Activated CD4-positive, alpha-beta T cell treated with anti-CD3 and anti-CD28 coated beads, Interleukin-2, amount 10 ng/mL, durations not matched to agents 7 days and 5 days (primary cell): ENCODE data around the gene BMS1. TPM values are rescaled to one million over a fixed set of nuclear protein-coding genes. Genes with fewer than 3 reads are reported as not detected.

ENCODE experiments used
- CTCF ChIA-PET: fragments of 350-600 bp; sonication (Branson Sonifier 250); formaldehyde crosslinking; loops from one replicate; lab custom pipeline; 2021; ENCODE audit warnings: antibody characterized with exemption; lab: Charles Lee
- POLR2A ChIA-PET: fragments of 350-600 bp; sonication (Branson Sonifier 250); formaldehyde crosslinking; loops from one replicate; lab custom pipeline; 2021; ENCODE audit warnings: antibody characterized with exemption; lab: Charles Lee
- DNase-seq: peaks from one replicate; pipeline ENCODE4 v3.0.0-alpha.2; 2020
- H3K27ac Mint-ChIP-seq: one replicate; pipeline ENCODE4 v1.8.0; 2021; ENCODE audit warnings: mild to moderate bottlenecking, moderate library complexity, mixed read lengths
- H3K27me3 Mint-ChIP-seq: one replicate; pipeline ENCODE4 v1.8.0; 2021; ENCODE audit warnings: mixed read lengths
- H3K36me3 Mint-ChIP-seq: one replicate; pipeline ENCODE4 v1.8.0; 2021; ENCODE audit warnings: low read depth, mixed read lengths
- H3K4me1 Mint-ChIP-seq: one replicate; pipeline ENCODE4 v1.8.0; 2021; ENCODE audit warnings: mixed read lengths
- H3K4me3 Mint-ChIP-seq: one replicate; pipeline ENCODE4 v1.8.0; 2021; ENCODE audit warnings: mild to moderate bottlenecking, moderate library complexity, mixed read lengths
- H3K9me3 Mint-ChIP-seq: one replicate; pipeline ENCODE4 v1.8.0; 2021; ENCODE audit warnings: mixed read lengths
- total RNA-seq, 2 experiments: library from RNA; stranded (reverse); gene quantifications; one replicate each; pipeline ENCODE4 v1.2.3, GENCODE V29; 2021

The BMS1 gene
- total RNA-seq, 2 experiments from 2014 or later, result 15.9 to 16.2 TPM

DNA sequence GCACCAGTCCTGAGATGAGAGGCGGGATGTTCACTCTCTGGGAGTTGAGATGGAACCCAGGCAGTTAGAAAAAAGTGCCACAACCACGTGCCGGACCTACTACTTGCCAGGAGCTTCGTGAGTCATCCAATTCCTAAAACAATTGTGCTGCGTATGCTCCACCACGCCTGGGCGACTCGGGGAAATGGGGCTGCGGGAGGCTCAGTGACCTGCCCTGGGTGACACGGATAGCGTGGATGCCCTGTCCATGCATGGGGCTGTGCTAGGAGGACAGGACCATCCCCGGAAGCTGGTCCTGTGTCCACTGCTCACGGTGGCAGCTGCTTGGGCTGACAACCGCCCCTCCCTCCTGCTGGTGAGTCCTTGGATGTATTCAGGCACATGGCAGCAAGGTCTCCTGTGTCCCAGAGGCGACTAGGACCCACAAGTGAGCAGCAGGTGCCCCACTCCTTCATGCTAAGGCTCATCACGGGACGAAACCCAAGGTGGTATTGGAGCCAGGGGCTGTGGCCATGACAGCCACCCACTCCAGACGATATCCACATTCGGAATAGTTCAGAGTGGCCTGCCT, 90.4 kb downstream of the BMS1 start:
- no peaks in the 10 kb centered on the region for H3K9me3 Mint-ChIP-seq
- H3K27me3 Mint-ChIP-seq, result peaks cover 3% of the 10 kb centered on the region
- CTCF ChIA-PET, result no interaction called here
- POLR2A ChIA-PET, result no interaction called here
- no peak overlapping the region for H3K4me3 Mint-ChIP-seq
- no peak for DNase-seq
- H3K27ac Mint-ChIP-seq, result no peak overlapping the region
- H3K4me1 Mint-ChIP-seq, result no peaks in the 10 kb centered on the region
- H3K36me3 Mint-ChIP-seq, result no peaks in the 10 kb centered on the region

DNA sequence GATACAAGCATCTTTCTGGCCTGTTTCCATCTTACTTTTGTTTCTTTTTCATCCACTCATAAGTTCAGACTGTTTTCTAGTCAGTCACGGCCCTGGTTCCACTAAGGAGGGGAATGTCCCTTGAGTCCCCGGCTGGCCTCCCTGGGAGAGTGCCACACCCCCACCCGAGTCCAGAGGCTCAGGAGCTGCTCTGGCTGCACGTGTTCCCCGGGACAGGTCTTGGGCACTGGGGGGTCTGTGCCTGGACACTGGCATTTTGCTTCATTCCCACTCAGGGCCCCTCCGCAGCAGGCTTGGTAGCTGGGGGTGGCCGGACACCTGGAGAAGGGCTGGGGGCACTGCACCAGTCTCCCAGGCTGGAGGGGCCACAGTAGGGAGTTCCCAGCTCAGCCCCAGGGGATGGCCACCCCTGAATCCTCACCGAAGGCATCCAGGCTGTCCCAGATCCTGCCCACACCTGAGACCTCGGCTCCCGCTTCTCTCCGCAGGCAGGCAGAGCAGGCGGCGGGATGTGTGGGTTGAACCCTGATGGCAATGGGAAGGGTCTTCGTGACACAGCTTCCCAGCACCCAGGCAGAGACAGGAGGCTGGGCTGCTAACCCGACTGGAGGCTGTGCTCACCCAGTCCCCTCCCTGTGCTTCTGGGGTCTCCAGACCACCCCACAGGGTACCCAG, 92.3 kb downstream of the BMS1 start:
- no peak for DNase-seq
- H3K36me3 Mint-ChIP-seq, result no peaks in the 10 kb centered on the region

DNA sequence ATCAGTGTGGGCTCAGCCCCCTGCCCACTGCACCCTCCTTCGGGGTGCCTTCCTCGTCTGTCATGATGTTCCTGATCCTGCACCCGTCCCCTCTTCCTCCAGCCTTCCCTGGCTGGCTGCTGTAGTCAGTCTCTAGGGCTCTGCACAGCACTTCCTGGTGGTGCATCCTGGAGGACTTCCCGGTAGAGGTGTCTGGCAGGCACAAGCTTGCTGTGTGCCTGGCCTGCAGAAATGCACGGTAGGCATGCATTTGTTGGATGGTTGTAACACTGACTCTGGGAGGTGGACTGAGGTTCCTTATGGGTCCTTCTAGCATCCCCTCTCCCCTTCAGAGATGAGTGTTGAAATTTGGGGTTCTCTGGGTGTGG, 92.8 kb downstream of the BMS1 start:
- no peak for DNase-seq
- POLR2A ChIA-PET, result no interaction called here
- Mint-ChIP-seq H3K4me3 (no peak overlapping the region), H3K27me3 (no peaks in the 10 kb centered on the region), H3K27ac (no peak overlapping the region), H3K36me3 (no peaks in the 10 kb centered on the region), H3K4me1 (no peaks in the 10 kb centered on the region), H3K9me3 (no peaks in the 10 kb centered on the region)
- CTCF ChIA-PET, result interaction anchor here (0.8 kb wide), 1 partner anchor 45 kb away, joined by 3 read pairs; no protein-coding TSS in a partner anchor

More for the DNA sequence above, 92.3 kb downstream of the BMS1 start:
- Mint-ChIP-seq H3K9me3 (no peaks in the 10 kb centered on the region), H3K4me3 (no peak overlapping the region), H3K27ac (no peak overlapping the region), H3K4me1 (no peaks in the 10 kb centered on the region), H3K27me3 (no peaks in the 10 kb centered on the region)
- CTCF ChIA-PET, result no interaction called here
- POLR2A ChIA-PET, result no interaction called here

DNA sequence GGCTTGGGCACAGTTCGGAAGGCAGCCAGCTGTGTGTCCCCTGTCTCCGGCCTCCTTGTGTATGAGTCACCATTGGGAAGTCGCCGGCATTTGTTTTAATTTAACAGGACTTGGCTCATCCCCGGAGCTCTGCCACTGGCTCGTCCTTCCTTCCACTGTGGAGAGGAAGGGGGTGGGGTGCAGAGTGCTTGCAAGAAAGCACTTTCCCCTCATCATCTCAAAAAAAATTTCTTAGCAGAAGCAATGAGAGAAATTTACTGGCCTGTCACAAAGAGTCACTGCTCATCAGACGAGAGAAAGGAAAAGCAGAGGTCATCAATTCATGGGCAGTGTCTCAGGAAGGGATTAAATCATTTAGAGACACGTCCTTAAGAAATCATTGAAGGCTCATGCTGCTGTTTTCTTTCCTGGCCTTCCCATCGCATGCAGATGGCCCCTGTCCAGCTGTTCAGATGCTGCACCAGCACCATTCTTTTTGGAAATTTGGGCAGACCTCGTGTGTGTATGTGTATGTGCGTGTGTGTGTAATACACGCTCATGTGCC, 93.3 kb downstream of the BMS1 start:
- POLR2A ChIA-PET, result no interaction called here
- no peak for DNase-seq
- Mint-ChIP-seq H3K36me3 (no peaks in the 10 kb centered on the region), H3K27ac (no peak overlapping the region), H3K27me3 (no peaks in the 10 kb centered on the region), H3K9me3 (no peaks in the 10 kb centered on the region), H3K4me3 (no peak overlapping the region), H3K4me1 (no peaks in the 10 kb centered on the region)
- CTCF ChIA-PET, result interaction anchor here (0.8 kb wide), 1 partner anchor 45 kb away, joined by 3 read pairs; no protein-coding TSS in a partner anchor

DNA sequence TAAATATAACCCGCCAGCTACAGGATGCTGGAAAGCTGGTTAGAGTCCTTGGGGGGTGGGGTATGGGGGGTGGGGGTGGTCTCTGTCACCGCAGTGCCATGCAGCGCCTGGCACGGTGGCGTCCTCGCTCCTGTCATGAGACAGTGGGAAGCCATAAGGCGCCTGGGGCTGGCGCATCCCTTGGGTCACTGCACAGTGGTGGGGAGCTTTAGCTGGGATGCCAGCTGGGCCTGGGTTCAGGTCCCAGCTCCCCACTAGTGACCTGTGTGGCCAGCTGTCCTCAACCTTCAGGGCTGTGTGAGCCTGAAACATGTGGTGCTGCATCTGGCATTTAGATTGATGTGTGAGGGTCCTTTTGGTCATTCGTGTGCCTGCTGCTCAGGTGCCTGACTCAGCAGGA, 93.9 kb downstream of the BMS1 start:
- Mint-ChIP-seq H3K36me3 (no peaks in the 10 kb centered on the region), H3K9me3 (no peaks in the 10 kb centered on the region), H3K27ac (no peak overlapping the region), H3K4me3 (no peak overlapping the region), H3K4me1 (no peaks in the 10 kb centered on the region), H3K27me3 (no peaks in the 10 kb centered on the region)
- POLR2A ChIA-PET, result no interaction called here
- CTCF ChIA-PET, result interaction anchor here (0.8 kb wide), 1 partner anchor 44 kb away, joined by 3 read pairs; no protein-coding TSS in a partner anchor
- DNase-seq, result no peak

DNA sequence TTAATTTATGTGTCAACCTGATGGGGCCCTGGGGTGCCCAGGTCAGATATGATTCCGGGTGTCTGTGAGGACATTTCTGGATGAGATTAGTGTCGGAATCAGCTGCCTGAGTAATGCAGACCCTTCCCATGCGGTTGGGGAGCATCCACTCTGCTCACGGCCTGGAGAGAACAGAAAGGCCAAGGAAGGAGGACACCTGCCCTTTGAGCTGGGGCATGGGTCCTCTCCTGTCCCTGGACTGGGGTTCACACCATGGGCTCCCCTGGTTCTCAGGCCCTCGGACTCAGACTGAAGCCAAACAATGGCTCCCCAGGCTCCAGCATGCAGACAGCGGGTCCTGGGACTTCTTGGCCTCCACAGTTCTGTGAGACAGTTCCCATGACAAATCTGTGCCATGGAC, 94.3 kb downstream of the BMS1 start:
- POLR2A ChIA-PET, result no interaction called here
- H3K36me3 Mint-ChIP-seq, result no peaks in the 10 kb centered on the region
- no peak overlapping the region for H3K27ac Mint-ChIP-seq
- H3K27me3 Mint-ChIP-seq, result no peaks in the 10 kb centered on the region
- no peaks in the 10 kb centered on the region for H3K9me3 Mint-ChIP-seq
- no peak for DNase-seq
- H3K4me1 Mint-ChIP-seq, result no peaks in the 10 kb centered on the region
- CTCF ChIA-PET, result no interaction called here
- no peak overlapping the region for H3K4me3 Mint-ChIP-seq

DNA sequence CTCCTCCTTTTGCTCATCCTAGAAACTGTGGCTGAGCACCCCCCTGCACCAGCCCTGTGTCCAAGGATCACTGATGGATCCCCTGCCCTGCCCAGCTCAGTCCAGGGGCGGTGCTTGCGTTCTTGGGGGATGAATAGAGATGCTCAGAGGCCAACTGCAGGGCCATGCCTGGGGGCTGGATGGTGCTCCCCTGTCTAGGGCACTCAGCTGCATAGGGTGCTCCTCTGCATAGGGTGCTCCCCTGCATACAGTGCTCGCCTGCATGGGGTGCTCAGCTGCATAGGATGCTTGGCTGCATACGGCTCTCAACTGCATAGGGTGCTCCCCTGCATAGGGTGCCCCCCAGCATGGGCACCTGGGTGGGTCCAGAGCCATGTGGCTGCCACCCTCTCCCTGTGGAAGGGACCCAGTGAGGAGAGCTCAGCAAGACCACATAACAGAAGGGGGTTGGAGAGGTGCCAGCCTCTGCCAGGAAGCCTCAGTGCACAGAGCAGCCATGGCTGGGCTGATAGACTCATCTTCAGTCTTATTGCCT, 95.0 kb downstream of the BMS1 start:
- Mint-ChIP-seq H3K9me3 (peaks cover under 1% of the 10 kb centered on the region), H3K4me1 (no peaks in the 10 kb centered on the region), H3K36me3 (no peaks in the 10 kb centered on the region), H3K27me3 (no peaks in the 10 kb centered on the region), H3K27ac (no peak overlapping the region), H3K4me3 (no peak overlapping the region)
- ChIA-PET CTCF (interaction anchor here (0.6 kb wide), 1 partner anchor 582 kb away, joined by 6 read pairs; no protein-coding TSS in a partner anchor), POLR2A (no interaction called here)
- DNase-seq, result no peak

DNA sequence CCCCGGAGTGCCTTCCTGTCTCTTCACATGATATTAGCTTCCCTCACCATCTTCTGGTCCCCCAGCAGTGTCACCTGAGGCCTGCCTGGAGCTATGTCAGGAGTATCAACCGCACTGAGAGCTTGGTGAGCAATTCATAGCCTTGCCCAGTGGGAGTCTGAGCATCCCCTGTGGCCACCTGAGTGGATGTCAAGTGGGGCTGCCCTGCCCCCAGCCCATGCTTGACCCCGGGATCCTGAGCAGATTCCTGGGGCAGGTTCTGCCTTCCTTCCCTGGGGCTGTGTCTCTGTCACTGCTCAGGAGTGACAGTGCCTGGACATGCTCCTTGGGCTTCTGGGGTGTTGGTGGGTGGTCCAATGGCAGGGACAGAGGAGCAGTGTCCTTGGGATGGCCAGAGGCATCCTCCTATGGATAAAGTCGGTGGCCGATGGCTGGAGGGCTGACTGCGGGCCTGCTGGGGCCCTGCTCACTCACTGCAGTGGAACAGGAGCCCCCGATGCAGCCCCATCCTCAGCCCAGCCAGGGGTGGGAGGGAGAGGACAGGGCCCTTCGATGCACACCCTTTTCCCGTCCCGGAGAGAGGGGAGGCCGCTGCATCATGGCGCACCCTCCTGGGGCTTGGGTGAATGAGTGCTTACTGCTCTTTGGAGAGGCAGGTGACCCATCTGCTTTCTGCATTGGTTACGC, 95.7 kb downstream of the BMS1 start:
- Mint-ChIP-seq H3K4me1 (no peaks in the 10 kb centered on the region), H3K27ac (no peak overlapping the region), H3K9me3 (peaks cover 7% of the 10 kb centered on the region), H3K36me3 (no peaks in the 10 kb centered on the region), H3K27me3 (no peaks in the 10 kb centered on the region), H3K4me3 (no peak overlapping the region)
- CTCF ChIA-PET, result interaction anchor here (0.6 kb wide), 1 partner anchor 582 kb away, joined by 6 read pairs; no protein-coding TSS in a partner anchor
- POLR2A ChIA-PET, result no interaction called here
- no peak for DNase-seq

DNA sequence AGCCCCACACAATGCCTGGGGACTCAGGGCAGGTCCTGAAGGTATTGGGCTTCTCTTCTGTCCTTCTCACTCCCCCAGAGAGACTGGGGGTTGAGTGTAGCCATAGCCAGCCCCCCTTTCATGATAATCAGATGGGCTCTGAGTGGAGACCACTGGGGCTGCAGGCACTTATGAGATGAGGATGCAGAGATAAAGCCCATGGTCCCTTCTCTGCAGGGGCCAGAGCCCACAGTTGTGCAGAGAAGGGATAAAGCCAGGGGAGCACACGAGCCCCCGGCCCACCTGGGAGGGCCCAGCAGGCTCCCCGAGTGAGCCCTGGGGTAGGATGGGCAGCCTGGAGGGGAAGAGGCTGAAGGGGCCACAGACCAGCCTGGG, 96.2 kb downstream of the BMS1 start:
- ChIA-PET CTCF (no interaction called here), POLR2A (no interaction called here)
- DNase-seq, result no peak
- Mint-ChIP-seq H3K36me3 (no peaks in the 10 kb centered on the region), H3K4me3 (no peak overlapping the region), H3K9me3 (peaks cover 7% of the 10 kb centered on the region), H3K27ac (no peak overlapping the region), H3K27me3 (no peaks in the 10 kb centered on the region), H3K4me1 (no peaks in the 10 kb centered on the region)

DNA sequence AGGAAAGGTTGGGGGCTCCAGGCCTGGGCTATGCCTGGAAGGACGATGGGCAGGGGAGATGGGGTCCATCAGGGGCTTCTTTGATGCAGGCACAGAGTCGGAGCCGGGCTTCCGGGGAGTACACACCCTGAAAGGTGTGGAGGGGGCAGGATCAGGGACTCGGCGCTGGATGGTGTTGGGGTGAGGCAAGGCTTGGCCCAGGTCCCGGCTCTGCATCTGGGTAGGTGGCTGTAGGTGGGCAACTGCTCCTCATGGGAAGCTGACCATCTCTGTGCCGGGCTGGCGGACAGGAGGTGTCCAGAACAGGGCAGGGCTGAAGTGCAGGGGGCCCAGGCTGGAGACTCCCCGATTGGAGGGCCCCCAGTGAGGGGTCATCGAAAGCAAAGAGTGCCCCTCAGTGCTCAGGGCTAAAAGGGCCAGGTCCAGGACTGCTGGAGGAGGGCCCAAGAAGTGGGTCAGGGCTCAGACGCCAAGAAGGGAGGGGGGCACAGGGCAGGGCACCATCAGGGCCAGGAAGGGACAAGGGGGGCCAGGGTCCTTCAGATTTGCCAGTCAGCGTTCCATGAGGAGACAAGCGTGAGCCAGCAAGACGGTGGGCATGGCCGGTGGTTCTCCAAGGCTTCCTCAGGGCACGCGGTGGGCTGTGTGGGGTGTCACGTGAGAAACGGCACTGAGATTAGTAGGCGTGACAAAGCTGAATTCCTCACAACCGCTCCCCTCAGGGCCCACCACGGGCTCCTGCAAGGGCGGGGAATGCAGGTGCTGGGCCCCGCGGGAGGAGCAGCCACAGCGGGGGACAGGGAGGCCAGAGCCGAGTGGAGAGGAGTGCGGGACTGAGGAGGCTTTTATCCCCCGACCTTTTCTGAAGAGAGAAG, 97.0 kb downstream of the BMS1 start:
- Mint-ChIP-seq H3K9me3 (peaks cover 7% of the 10 kb centered on the region), H3K27me3 (no peaks in the 10 kb centered on the region), H3K27ac (no peak overlapping the region), H3K4me3 (no peak overlapping the region), H3K36me3 (no peaks in the 10 kb centered on the region), H3K4me1 (no peaks in the 10 kb centered on the region)
- DNase-seq, result no peak
- POLR2A ChIA-PET, result no interaction called here
- CTCF ChIA-PET, result no interaction called here

DNA sequence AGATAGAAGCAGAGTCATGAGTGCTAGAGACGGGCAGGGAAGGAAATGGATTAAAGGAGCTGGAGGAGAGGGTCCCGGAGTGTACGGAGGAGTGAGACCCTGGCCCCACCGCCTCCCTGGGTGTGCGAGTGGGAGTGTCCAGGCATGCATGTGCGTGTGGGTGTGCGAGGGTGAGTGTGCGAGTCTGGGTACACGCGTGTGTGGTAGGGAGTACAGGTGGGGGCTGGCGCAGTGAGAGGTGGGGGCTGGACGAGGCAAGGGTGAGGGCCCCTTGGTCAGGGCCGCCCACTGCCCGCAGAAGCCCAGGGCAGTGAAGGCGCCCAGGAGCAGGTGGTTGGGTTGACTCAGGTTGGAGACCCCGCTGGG, 97.6 kb downstream of the BMS1 start:
- ChIA-PET POLR2A (no interaction called here), CTCF (no interaction called here)
- Mint-ChIP-seq H3K27me3 (no peaks in the 10 kb centered on the region), H3K4me3 (no peak overlapping the region), H3K4me1 (no peaks in the 10 kb centered on the region), H3K9me3 (peaks cover 7% of the 10 kb centered on the region), H3K36me3 (no peaks in the 10 kb centered on the region), H3K27ac (no peak overlapping the region)
- no peak for DNase-seq

DNA sequence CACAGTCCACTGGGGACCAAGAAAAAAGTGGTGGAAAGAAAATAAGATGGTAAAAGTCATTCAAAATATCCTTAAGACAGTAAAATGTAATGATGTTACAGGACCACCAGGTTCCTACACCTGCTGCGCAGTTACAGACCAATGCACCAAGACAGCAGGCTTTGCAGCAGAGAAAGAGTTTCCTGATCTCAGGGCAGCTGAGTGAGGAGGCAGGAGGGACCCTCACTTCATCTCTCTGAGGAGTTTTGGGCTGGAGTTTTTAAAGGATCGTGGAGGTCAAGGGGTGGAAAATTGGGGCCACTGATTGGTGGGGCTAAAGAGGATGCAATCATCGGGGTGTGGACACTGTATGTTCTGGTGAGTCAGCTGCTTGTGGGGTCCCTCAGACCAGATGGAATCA, 100.0 kb downstream of the BMS1 start:
- H3K27ac Mint-ChIP-seq, result no peak overlapping the region
- no peak for DNase-seq
- no peaks in the 10 kb centered on the region for H3K4me1 Mint-ChIP-seq
- POLR2A ChIA-PET, result no interaction called here
- CTCF ChIA-PET, result no interaction called here
- no peaks in the 10 kb centered on the region for H3K36me3 Mint-ChIP-seq
- peaks cover 7% of the 10 kb centered on the region for H3K9me3 Mint-ChIP-seq
- H3K27me3 Mint-ChIP-seq, result no peaks in the 10 kb centered on the region
- no peak overlapping the region for H3K4me3 Mint-ChIP-seq
